ENCODE measurements around the gene CARD9.

CARD9 gene

GRCh38 chr9:136336881-136337280 lies 36.6 kb downstream of the CARD9 start:
- TF ChIP-seq, protein P1, sequence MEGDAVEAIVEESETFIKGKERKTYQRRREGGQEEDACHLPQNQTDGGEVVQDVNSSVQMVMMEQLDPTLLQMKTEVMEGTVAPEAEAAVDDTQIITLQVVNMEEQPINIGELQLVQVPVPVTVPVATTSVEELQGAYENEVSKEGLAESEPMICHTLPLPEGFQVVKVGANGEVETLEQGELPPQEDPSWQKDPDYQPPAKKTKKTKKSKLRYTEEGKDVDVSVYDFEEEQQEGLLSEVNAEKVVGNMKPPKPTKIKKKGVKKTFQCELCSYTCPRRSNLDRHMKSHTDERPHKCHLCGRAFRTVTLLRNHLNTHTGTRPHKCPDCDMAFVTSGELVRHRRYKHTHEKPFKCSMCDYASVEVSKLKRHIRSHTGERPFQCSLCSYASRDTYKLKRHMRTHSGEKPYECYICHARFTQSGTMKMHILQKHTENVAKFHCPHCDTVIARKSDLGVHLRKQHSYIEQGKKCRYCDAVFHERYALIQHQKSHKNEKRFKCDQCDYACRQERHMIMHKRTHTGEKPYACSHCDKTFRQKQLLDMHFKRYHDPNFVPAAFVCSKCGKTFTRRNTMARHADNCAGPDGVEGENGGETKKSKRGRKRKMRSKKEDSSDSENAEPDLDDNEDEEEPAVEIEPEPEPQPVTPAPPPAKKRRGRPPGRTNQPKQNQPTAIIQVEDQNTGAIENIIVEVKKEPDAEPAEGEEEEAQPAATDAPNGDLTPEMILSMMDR (IDR thresholded peaks at IDR 0.05; ENCODE audit: low read depth, low read length), result no peak
- H3K4me3 ChIP-seq (ENCODE audit: low read depth, low read length), result no peak overlapping the region

DNA sequence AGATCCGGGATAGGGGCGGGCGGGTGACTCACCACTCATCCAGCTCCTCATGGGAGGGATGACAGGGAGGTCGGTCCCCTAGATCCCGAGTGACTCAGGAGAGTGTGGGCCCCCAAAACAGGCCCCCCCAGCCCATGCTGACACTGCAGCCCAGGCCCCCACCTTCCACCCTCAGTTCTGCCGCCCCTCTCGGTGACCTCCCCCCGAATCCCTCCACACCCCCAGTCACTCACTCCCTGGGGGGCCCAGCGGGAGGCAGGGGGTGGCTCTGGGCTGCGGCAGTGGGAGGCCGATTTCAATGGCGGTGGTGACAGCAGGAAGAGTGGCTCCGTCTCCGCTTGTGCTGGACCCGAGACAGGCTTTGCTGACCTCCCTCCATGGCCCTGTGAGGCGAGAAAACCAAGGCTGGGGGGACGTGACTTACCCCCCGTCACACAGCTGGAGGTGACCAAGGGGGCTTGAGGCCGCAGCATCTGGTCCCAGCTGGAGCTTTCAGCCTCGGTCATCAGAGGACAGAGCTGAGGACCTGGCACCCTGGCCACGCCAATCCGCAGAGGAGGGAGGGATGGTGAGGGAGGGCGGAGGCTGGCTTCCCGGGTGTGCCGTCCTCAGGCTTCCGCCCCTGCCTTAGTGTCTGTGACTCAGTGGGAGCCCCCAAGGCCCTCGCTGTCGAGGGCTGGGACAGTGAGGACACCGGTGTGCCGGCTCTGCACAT lies 37.2 kb downstream of the CARD9 start:
- no peak overlapping the region for H3K4me3 ChIP-seq (ENCODE audit: low read depth, low read length)
- TF ChIP-seq, protein P1 (IDR thresholded peaks at IDR 0.05; ENCODE audit: low read depth, low read length), result no peak

GRCh38 chr9:136335296-136336155 lies 37.9 kb downstream of the CARD9 start:
- no peak overlapping the region for H3K4me3 ChIP-seq (ENCODE audit: low read depth, low read length)
- TF ChIP-seq, protein P1 (IDR thresholded peaks at IDR 0.05; ENCODE audit: low read depth, low read length), result no peak

- H3K4me3 ChIP-seq (ENCODE audit: low read depth, low read length), result no peak overlapping the region
- TF ChIP-seq, protein P1 (IDR thresholded peaks at IDR 0.05; ENCODE audit: low read depth, low read length), result no peak
Observed at GRCh38 chr9:136334541-136334940, 38.9 kb downstream of the CARD9 start.

GRCh38 chr9:136333486-136333885 lies 40.0 kb downstream of the CARD9 start:
- TF ChIP-seq, protein P1 (IDR thresholded peaks at IDR 0.05; ENCODE audit: low read depth, low read length), result no peak
- no peak overlapping the region for H3K4me3 ChIP-seq (ENCODE audit: low read depth, low read length)

DNA sequence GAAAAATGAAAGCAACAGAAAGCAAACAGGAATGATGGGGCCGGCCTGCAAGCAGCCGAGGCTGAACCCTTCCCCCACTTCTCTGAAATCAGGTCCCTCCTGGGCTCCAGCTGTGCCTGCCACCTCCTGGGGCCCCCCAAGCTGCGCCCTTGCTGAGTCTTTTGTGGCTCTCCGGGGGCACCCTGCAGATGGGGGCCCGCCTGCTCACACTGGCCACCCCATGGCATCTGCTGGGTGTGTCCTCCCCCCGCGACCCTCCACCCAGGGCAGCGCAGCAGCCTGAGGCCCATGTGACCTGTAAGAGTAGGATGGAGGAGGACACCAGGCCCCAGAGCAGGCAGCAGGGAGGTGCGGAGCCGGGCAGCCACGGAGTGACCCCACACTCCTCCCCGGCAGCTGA lies 40.4 kb downstream of the CARD9 start:
- H3K4me3 ChIP-seq (ENCODE audit: low read depth, low read length), result no peak overlapping the region
- TF ChIP-seq, protein P1 (IDR thresholded peaks at IDR 0.05; ENCODE audit: low read depth, low read length), result no peak

DNA sequence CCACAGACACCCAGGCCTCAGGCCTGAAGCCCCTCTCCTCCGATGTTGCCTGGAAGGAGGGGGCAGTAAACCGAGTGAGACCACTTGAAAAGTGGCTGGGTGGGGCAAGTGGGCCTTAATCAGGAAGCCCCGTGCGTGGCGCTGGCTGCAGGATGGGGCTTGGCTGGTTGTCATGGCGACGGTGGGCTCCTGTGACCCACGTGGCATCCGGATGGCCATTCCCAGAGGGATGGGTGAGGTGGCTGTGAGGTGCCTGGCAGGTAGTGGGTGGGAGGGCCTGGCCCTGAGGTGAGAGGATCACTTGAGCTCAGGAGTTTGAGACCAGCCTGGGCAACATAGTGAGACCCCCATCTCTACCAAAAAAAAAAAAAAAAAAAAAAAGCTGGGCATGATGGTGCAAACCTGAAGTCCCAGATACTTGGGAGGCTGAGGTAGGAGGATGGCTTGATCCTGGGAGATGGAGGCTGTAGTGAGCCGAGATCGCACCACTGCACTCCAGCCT lies 40.9 kb downstream of the CARD9 start:
- H3K4me3 ChIP-seq (ENCODE audit: low read depth, low read length), result no peak overlapping the region
- TF ChIP-seq, protein P1 (IDR thresholded peaks at IDR 0.05; ENCODE audit: low read depth, low read length), result no peak

All from WI38 (cell line).